HEK293T (cell line): ENCODE data around the gene SIPA1L3.

ENCODE experiments used
- BHLHE40 ChIP-seq: fragments of 450-650 bp; IDR thresholded peaks from 2 replicates; pipeline ENCODE4 v1.6.1; 2016; ENCODE audit warnings: mild to moderate bottlenecking, moderate library complexity, borderline replicate concordance
- ELF4 ChIP-seq: fragments of 450-650 bp; IDR thresholded peaks from 2 replicates; pipeline ENCODE4 v1.6.1; 2017; ENCODE audit warnings: antibody characterized with exemption
- LEF1 ChIP-seq: fragments of 450-650 bp; IDR thresholded peaks from 2 replicates; pipeline ENCODE4 v1.6.1; 2017; ENCODE audit warnings: mild to moderate bottlenecking, borderline replicate concordance
- SP1 ChIP-seq: fragments of 450-650 bp; IDR thresholded peaks from 2 replicates; pipeline ENCODE4 v1.6.1; 2017
- TARDBP ChIP-seq: fragments of 450-650 bp; IDR thresholded peaks from 2 replicates; pipeline ENCODE4 v1.6.1; 2016

- TF ChIP-seq BHLHE40 (no peak), TARDBP (no peak), ELF4 (no peak), LEF1 (no peak), SP1 (no peak)
Observed at GRCh38 chr19:37909661-37910199, 2.7 kb downstream of the SIPA1L3 start.
